Thyroid gland (tissue), 4 donors: ENCODE measurements around the gene RAB27A.

ENCODE experiments used
- CTCF ChIP-seq, 6 experiments: fragments of 200-600 bp in 3 of 6; fragments of 450-650 bp in 3 of 6; sonication (generic) in 3 of 6; IDR thresholded peaks; one replicate each; pipeline ENCODE4 v1.5.1; 2016 to 2019; ENCODE audit warnings: antibody characterized with exemption in 6 of 6, mild to moderate bottlenecking in 2 of 6, inconsistent platforms in 1 of 6, moderate library complexity in 1 of 6
- POLR2A ChIP-seq, 2 donors: fragments of 450-650 bp; IDR thresholded peaks; one replicate each; pipeline ENCODE4 v1.6.1; 2017; ENCODE audit warnings: antibody characterized with exemption in 2 of 2, mild to moderate bottlenecking in 2 of 2, moderate library complexity in 1 of 2

GRCh38 chr15:55276324-55276723 lies 13.3 kb downstream of the RAB27A start:
- TF ChIP-seq CTCF (IDR thresholded peaks at IDR 0.05) (no peak), POLR2A (IDR thresholded peaks at IDR 0.05) (no peak)
